GM12874 (cell line): Measurements from ENCODE around the gene NCOA5.

Source experiments
- TF ChIP-seq, protein P1 (sequence below): IDR thresholded peaks from 2 replicates; pipeline ENCODE4 v1.5.1; 2011; ENCODE audit warnings: low read depth, mild to moderate bottlenecking, control low read depth, low read length, moderate library complexity; ENCODE audit not compliant: insufficient read depth

Gene NCOA5

GRCh38 chr20:46071573-46071972, 18.2 kb downstream of the NCOA5 start:
- TF ChIP-seq, protein P1, sequence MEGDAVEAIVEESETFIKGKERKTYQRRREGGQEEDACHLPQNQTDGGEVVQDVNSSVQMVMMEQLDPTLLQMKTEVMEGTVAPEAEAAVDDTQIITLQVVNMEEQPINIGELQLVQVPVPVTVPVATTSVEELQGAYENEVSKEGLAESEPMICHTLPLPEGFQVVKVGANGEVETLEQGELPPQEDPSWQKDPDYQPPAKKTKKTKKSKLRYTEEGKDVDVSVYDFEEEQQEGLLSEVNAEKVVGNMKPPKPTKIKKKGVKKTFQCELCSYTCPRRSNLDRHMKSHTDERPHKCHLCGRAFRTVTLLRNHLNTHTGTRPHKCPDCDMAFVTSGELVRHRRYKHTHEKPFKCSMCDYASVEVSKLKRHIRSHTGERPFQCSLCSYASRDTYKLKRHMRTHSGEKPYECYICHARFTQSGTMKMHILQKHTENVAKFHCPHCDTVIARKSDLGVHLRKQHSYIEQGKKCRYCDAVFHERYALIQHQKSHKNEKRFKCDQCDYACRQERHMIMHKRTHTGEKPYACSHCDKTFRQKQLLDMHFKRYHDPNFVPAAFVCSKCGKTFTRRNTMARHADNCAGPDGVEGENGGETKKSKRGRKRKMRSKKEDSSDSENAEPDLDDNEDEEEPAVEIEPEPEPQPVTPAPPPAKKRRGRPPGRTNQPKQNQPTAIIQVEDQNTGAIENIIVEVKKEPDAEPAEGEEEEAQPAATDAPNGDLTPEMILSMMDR: no peak

DNA sequence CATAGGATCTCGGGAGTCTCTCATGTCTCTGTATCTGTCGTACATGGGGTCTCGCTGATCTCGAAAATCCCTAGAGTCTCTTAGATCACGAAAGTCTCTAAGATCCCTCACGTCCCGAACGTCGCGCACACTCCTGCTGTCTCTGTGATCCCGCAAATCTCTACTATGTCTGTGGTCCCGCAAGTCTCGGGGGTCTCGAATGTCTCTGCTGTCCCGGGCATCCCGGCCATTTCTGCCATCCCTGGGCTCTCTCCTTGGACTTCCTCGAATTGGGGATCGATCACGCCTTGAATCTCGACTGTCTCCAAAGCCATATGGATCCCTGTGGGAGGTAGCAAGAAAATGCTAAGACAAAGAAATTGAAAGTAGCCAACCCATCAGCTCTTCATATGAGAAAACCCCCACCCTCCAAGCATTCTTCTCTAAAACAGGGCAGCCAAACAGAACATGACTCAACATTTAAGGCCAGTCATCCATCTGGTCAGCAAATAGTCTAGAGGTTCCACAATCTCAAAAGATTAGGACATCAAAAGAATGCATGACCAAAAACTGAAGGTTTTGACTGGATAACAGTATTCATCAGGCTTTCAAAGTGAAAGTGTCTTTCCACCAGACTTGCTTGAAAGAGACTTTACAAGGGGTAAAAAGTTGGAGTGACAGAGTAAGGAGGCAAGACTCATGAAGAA, 19.4 kb downstream of the NCOA5 start:
- TF ChIP-seq, protein P1: no peak

DNA sequence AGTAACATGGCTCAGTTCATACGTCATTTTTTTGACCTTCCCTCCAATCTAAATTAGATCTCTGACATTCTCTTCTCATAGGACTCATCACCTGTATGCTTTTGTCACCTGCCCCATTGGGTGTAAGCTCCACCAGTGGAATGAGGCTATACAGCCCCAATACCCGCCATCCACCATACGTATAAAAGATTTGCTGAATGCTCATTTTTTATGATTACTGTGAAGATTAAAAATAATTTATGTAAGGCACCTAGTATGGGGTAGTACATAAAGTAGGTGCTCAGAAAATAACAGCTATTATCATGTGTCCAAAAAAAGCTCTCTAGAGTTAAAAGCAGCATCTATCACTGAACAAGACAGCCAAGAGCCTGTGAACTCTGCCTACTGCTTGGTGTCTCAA, 24.1 kb downstream of the NCOA5 start:
- TF ChIP-seq, protein P1: no peak

DNA sequence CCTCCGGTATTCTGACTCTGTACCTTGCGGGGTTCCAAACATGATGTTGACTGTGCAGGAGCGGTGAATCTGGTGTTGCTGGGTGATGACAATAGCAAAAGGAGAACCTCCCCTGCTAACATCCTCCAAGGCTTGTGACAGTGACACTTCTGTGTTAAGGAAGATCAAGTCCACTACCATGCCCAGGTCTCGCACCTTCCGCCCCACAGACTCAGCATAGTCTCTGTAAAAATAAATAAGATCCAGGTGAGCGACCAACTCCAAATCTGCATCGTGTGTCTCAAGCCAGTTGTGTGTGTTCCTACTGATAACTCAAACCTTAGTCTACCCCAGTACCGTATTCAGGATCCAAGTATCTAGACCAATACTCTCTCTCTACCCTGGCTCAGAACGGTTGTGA, 24.8 kb downstream of the NCOA5 start:
- TF ChIP-seq, protein P1: no peak

GRCh38 chr20:46063652-46064054, 26.1 kb downstream of the NCOA5 start:
- TF ChIP-seq, protein P1: no peak

- TF ChIP-seq, protein P1: no peak
Observed at GRCh38 chr20:46063151-46063550, 26.6 kb downstream of the NCOA5 start.

- TF ChIP-seq, protein P1: no peak
Observed at GRCh38 chr20:46062621-46063020, 27.1 kb downstream of the NCOA5 start.

GRCh38 chr20:46062151-46062550, 27.6 kb downstream of the NCOA5 start:
- TF ChIP-seq, protein P1: no peak
